HG02852 (cell line): ENCODE data around the gene EREG.

Source experiments
- ATAC-seq: cut with Tn5 transposase; IDR thresholded peaks from one replicate; pipeline ENCODE4 v1.9.1; 2021; ENCODE audit warnings: mild to moderate bottlenecking, moderate library complexity; ENCODE audit not compliant: unreplicated experiment

Gene EREG

GRCh38 chr4:74418063-74418670, 53.2 kb downstream of the EREG start:
- ATAC-seq: no peak

GRCh38 chr4:74420863-74421262, 55.9 kb downstream of the EREG start:
- no peak for ATAC-seq

- ATAC-seq: no peak
These were observed 58.2 kb downstream of the EREG start for GRCh38 chr4:74423104-74423503.

- ATAC-seq: no peak
These were observed 59.2 kb downstream of the EREG start for GRCh38 chr4:74424111-74424510.

GRCh38 chr4:74426101-74426500, 61.2 kb downstream of the EREG start:
- no peak for ATAC-seq

GRCh38 chr4:74428276-74428675, 63.3 kb downstream of the EREG start:
- ATAC-seq: no peak

- no peak for ATAC-seq
These were observed 66.3 kb downstream of the EREG start for GRCh38 chr4:74431113-74431826.

GRCh38 chr4:74433043-74433442, 68.1 kb downstream of the EREG start:
- ATAC-seq: no peak

- ATAC-seq: no peak
These were observed 68.7 kb downstream of the EREG start for GRCh38 chr4:74433541-74434172.

- ATAC-seq: no peak
These were observed 70.4 kb downstream of the EREG start for GRCh38 chr4:74435296-74435695.

GRCh38 chr4:74437866-74438265, 72.9 kb downstream of the EREG start:
- no peak for ATAC-seq
